SK-N-SH treated with all-trans-retinoic acid at 6 μM for 48 hours (cell line): ENCODE measurements around the gene PSME1.
A peak's percentile ranks its signal among the peaks of the same experiment; 100 is the strongest.

Source experiments
- ATAC-seq: fragments of 200-7000 bp; cut with Tn5 transposase; 3 replicates; pipeline ENCODE4 v1.9.1; 2020; ENCODE audit warnings: mild to moderate bottlenecking, moderate library complexity
- ARNTL ChIP-seq: fragments of 450-650 bp; formaldehyde crosslinking; IDR thresholded peaks from 2 replicates; pipeline ENCODE4 v1.5.0; 2020; ENCODE audit warnings: low read depth, mild to moderate bottlenecking, moderate library complexity, borderline replicate concordance
- BACH2 ChIP-seq: fragments of 250-450 bp; sonication (Bioruptor Pico); IDR thresholded peaks from 2 replicates; pipeline ENCODE4 v1.9.0; 2021; ENCODE audit warnings: mild to moderate bottlenecking, borderline replicate concordance
- CSDC2 ChIP-seq: fragments of 250-450 bp; sonication (Bioruptor Pico); IDR thresholded peaks from 2 replicates; pipeline ENCODE4 v1.5.0; 2020; ENCODE audit warnings: mild to moderate bottlenecking, moderate library complexity
- ESRRG ChIP-seq: fragments of 250-450 bp; sonication (Bioruptor Pico); IDR thresholded peaks from 2 replicates; pipeline ENCODE4 v1.6.1; 2021; ENCODE audit warnings: mild to moderate bottlenecking
- ISL1 ChIP-seq: fragments of 250-450 bp; sonication (Bioruptor Pico); IDR thresholded peaks from 2 replicates; pipeline ENCODE4 v2.1.2; 2022; ENCODE audit warnings: mild to moderate bottlenecking, moderate library complexity
- OSR1 ChIP-seq: fragments of 250-450 bp; sonication (Bioruptor Pico); IDR thresholded peaks from 2 replicates; pipeline ENCODE4 v1.8.0; 2022; ENCODE audit warnings: moderate library complexity, mild to moderate bottlenecking, inconsistent platforms
- PATZ1 ChIP-seq: fragments of 250-450 bp; sonication (Bioruptor Pico); IDR thresholded peaks from 2 replicates; pipeline ENCODE4 v1.8.0; 2020; ENCODE audit warnings: mild to moderate bottlenecking, moderate library complexity, borderline replicate concordance
- POU6F1 ChIP-seq: fragments of 250-450 bp; sonication (Bioruptor Pico); IDR thresholded peaks from 2 replicates; pipeline ENCODE4 v1.8.0; 2021; ENCODE audit warnings: low read depth, mild to moderate bottlenecking, moderate library complexity, borderline replicate concordance
- PPARA ChIP-seq: fragments of 250-450 bp; sonication (Bioruptor Pico); IDR thresholded peaks from 2 replicates; pipeline ENCODE4 v1.5.0; 2020; ENCODE audit warnings: mild to moderate bottlenecking, borderline replicate concordance
- RARB ChIP-seq: fragments of 250-450 bp; sonication (Bioruptor Pico); IDR thresholded peaks from 2 replicates; pipeline ENCODE4 v1.8.0; 2021; ENCODE audit warnings: mild to moderate bottlenecking, moderate library complexity
- SNAI2 ChIP-seq: fragments of 250-450 bp; sonication (Bioruptor Pico); IDR thresholded peaks from 2 replicates; pipeline ENCODE4 v1.5.0; 2020; ENCODE audit warnings: mild to moderate bottlenecking, moderate library complexity
- TCF4 ChIP-seq: fragments of 250-450 bp; sonication (Bioruptor Pico); IDR thresholded peaks from 2 replicates; pipeline ENCODE4 v1.8.0; 2021; ENCODE audit warnings: mild to moderate bottlenecking, moderate library complexity, borderline replicate concordance
- TOX ChIP-seq: fragments of 250-450 bp; sonication (Bioruptor Pico); IDR thresholded peaks from 2 replicates; pipeline ENCODE4 v1.8.0; 2021; ENCODE audit warnings: mild to moderate bottlenecking, moderate library complexity, borderline replicate concordance
- TSHZ2 ChIP-seq: fragments of 250-450 bp; sonication (Bioruptor Pico); IDR thresholded peaks from 2 replicates; pipeline ENCODE4 v1.5.0; 2020; ENCODE audit warnings: mild to moderate bottlenecking, moderate library complexity
- ZC3H10 ChIP-seq: fragments of 250-450 bp; sonication (Bioruptor Pico); IDR thresholded peaks from 2 replicates; pipeline ENCODE4 v1.5.1; 2021; ENCODE audit warnings: mild to moderate bottlenecking, moderate library complexity
- ZFP30 ChIP-seq: fragments of 450-650 bp; formaldehyde crosslinking; IDR thresholded peaks from 2 replicates; pipeline ENCODE4 v1.5.0; 2022; ENCODE audit warnings: mild to moderate bottlenecking, moderate library complexity
- ZNF565 ChIP-seq: fragments of 450-650 bp; formaldehyde crosslinking; conservative IDR thresholded peaks from 2 replicates; pipeline ENCODE4 v1.5.0; 2020; ENCODE audit warnings: low read depth, mild to moderate bottlenecking, moderate library complexity
- ZNF70 ChIP-seq: fragments of 450-650 bp; formaldehyde crosslinking; IDR thresholded peaks from 2 replicates; pipeline ENCODE4 v1.5.0; 2020; ENCODE audit warnings: mild to moderate bottlenecking, moderate library complexity
- ZNF8 ChIP-seq: fragments of 450-650 bp; formaldehyde crosslinking; IDR thresholded peaks from 2 replicates; pipeline ENCODE4 v1.5.0; 2020; ENCODE audit warnings: mild to moderate bottlenecking, moderate library complexity

Gene PSME1

DNA sequence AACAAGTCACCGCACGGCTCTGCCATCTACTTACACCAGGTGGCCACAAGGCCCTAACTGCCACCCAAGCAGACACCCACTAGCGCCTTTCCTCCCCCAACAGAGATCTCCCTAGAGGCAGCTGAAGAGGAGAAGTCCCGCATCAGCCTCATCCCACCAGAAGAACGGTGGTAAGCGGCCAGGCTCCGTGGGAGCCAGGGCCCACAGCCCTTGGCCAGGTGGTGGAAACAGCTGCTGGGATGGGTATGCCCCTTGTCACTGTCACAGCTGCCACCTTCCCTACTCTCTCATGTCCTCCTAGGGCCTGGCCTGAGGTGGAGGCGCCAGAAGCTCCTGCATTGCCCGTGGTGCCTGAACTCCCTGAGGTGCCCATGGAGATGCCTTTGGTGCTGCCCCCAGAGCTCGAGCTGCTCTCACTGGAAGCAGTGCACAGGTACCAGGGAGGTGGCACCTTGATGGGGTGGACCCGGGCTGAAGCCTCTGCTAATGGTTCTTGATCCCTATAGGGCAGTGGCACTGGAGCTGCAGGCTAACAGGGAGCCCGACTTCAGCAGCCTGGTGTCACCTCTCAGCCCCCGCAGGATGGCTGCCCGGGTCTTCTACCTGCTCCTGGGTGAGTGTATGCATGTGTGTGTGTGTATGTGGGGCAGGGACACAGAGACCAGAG lies 43.4 kb downstream of the PSME1 start:
- TF ChIP-seq ZNF8 (CRISPR knock-in tag) (no peak), ARNTL (CRISPR knock-in tag) (no peak), OSR1 (CRISPR knock-in tag) (no peak), BACH2 (no peak), TOX (no peak), ISL1 (CRISPR knock-in tag) (no peak), ZNF70 (CRISPR knock-in tag) (no peak), CSDC2 (CRISPR knock-in tag) (no peak), ZNF565 (CRISPR knock-in tag) (no peak), RARB (CRISPR knock-in tag) (no peak), SNAI2 (CRISPR knock-in tag) (no peak), ESRRG (no peak), TSHZ2 (no peak), TCF4 (CRISPR knock-in tag) (no peak), POU6F1 (CRISPR knock-in tag) (no peak), PATZ1 (CRISPR knock-in tag) (no peak), ZFP30 (CRISPR knock-in tag) (no peak), ZC3H10 (CRISPR knock-in tag) (no peak)
- ATAC-seq = no peak; the same call in 2 of the 3 replicates

- no peak for TF ChIP-seq CSDC2 (CRISPR knock-in tag)
- peak; percentile 28 for ATAC-seq
Measured at GRCh38 chr14:24179961-24180796, 44.2 kb downstream of the PSME1 start.

DNA sequence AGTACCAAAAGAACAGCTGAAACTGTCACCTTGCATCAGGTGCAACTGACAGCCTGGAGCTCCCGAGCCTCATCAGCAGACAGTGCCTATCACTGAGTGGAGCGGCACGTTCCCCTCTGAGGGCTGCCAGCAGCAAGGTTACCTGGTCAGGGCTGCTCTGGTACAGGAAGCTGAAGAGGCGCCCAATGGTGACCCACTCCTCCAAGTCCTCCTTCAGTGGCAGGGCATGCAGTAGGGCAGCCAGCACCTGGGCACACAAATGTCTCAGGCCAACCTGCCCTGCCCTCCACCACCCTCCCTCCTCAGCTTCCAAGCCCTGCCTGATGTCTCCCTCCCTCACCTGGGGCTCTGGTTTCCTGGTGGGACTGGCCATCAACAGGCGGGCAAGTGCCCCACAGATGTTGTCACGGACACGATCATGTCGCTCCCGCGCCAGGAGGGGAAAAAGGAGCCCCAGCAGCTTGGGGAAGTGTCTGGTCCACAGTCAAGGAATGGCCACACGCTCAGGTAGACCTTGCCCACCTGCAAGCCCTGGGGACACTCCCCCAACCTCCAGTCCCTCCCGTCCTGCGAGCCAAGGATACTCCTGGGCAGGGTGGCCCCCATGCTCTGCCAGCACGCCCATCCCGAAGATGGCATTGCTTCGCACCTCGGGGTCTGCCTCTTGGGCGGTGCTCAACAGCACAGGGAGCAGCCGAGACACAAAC lies 45.5 kb downstream of the PSME1 start:
- no peak for ATAC-seq
- TF ChIP-seq ZC3H10 (CRISPR knock-in tag) (no peak), ZFP30 (CRISPR knock-in tag) (no peak), OSR1 (CRISPR knock-in tag) (no peak), ZNF8 (CRISPR knock-in tag) (no peak), BACH2 (no peak), ZNF565 (CRISPR knock-in tag) (no peak), PPARA (CRISPR knock-in tag) (no peak), TCF4 (CRISPR knock-in tag) (no peak), TOX (no peak), RARB (CRISPR knock-in tag) (no peak)
